ENCODE results near the gene PCDH10.
"Not testable (repeated sequence)": the region's sequence is repeated elsewhere in the genome, so short reads cannot be mapped to it uniquely, and the experiment has no call there.

Gene PCDH10

GRCh38 chr4:133157460-133158160 lies 8.5 kb downstream of the PCDH10 start:
- Mint-ChIP-seq H3K27ac (no peak overlapping the region), H3K36me3 (no peaks in the 10 kb centered on the region), H3K4me1 (ENCODE audit: low read depth) (no peaks in the 10 kb centered on the region), H3K9me3 (ENCODE audit: low read depth) (no peaks in the 10 kb centered on the region), H3K27me3 (peaks cover 12% of the 10 kb centered on the region), H3K4me3 (no peak overlapping the region)

DNA sequence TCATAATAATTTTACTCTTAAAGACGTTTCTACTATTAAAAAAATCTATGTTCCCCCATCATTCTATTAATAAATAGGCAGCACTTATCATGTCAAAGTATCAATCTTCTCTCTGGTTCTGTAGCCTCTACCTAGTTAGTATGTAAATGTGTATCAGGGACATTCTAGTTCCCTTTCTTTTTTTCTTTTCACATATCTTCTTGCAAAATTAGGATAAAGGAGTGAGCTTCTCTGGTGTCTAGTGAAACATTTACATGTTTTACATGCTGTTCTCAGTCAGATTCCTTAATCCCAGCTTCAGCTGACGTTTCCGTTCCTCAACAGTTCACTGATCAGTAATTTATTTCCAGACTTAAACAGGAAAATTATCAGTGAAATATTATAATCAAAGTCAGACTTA lies 11.8 kb downstream of the PCDH10 start:
- Mint-ChIP-seq H3K27ac (no peak overlapping the region), H3K9me3 (ENCODE audit: low read depth) (no peaks in the 10 kb centered on the region), H3K36me3 (no peaks in the 10 kb centered on the region), H3K4me1 (ENCODE audit: low read depth) (no peaks in the 10 kb centered on the region), H3K4me3 (no peak overlapping the region), H3K27me3 (no peaks in the 10 kb centered on the region)

DNA sequence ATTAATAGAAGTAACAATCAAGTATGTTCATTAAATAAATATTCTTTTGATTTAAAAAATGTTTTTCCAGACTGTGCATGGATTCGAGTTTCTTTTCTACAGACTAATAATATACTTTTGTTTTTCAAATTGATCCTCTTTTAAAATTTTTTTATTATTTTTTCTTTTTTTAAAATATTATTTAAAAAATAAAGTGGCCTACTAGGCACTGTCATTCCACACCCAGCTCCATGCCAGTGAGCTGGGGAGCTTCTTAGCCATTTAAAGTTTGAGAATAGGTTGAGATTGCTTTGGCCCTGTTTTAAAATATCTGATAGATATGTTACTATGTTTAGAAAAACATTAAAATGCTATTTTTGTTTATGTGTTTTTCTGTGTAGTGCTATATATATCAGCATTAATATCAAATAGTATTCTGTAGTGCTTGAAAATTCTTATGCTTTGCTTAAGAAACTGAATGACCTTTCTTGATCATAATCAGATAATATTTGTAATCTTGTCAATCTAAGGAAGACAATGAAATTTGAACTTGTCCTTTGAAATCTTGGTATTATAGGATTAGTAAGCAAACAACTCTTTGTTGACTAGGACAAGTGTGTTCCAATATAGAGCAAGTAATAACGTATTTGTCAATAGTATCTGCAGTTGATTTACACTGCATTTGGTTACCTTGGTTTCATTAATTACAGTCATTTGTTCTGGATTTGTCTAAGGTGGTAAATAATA lies 12.6 kb downstream of the PCDH10 start:
- H3K27ac Mint-ChIP-seq: no peak overlapping the region
- no peaks in the 10 kb centered on the region for H3K4me1 Mint-ChIP-seq (ENCODE audit: low read depth)
- no peaks in the 10 kb centered on the region for H3K9me3 Mint-ChIP-seq (ENCODE audit: low read depth)
- H3K36me3 Mint-ChIP-seq: no peaks in the 10 kb centered on the region
- H3K4me3 Mint-ChIP-seq: no peak overlapping the region
- no peaks in the 10 kb centered on the region for H3K27me3 Mint-ChIP-seq

DNA sequence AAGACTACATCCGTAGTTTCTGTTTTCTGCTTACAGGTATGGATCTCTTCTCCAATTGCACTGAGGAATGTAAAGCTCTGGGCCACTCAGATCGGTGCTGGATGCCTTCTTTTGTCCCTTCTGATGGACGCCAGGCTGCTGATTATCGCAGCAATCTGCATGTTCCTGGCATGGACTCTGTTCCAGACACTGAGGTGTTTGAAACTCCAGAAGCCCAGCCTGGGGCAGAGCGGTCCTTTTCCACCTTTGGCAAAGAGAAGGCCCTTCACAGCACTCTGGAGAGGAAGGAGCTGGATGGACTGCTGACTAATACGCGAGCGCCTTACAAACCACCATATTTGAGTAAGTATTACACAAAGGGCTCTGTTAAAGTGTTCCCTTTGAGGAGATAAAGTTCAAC lies 13.8 kb downstream of the PCDH10 start:
- no peaks in the 10 kb centered on the region for H3K27me3 Mint-ChIP-seq
- H3K4me1 Mint-ChIP-seq (ENCODE audit: low read depth): no peaks in the 10 kb centered on the region
- no peak overlapping the region for H3K4me3 Mint-ChIP-seq
- H3K36me3 Mint-ChIP-seq: no peaks in the 10 kb centered on the region
- no peaks in the 10 kb centered on the region for H3K9me3 Mint-ChIP-seq (ENCODE audit: low read depth)
- no peak overlapping the region for H3K27ac Mint-ChIP-seq

GRCh38 chr4:133178956-133179355 lies 29.9 kb downstream of the PCDH10 start:
- no peaks in the 10 kb centered on the region for H3K27me3 Mint-ChIP-seq
- H3K4me1 Mint-ChIP-seq (ENCODE audit: low read depth): no peaks in the 10 kb centered on the region
- H3K27ac Mint-ChIP-seq: no peak overlapping the region
- H3K36me3 Mint-ChIP-seq: no peaks in the 10 kb centered on the region
- no peak overlapping the region for H3K4me3 Mint-ChIP-seq
- H3K9me3 Mint-ChIP-seq (ENCODE audit: low read depth): no peaks in the 10 kb centered on the region

- Mint-ChIP-seq H3K27me3 (no peaks in the 10 kb centered on the region), H3K9me3 (ENCODE audit: low read depth) (no peaks in the 10 kb centered on the region), H3K4me1 (ENCODE audit: low read depth) (no peaks in the 10 kb centered on the region), H3K36me3 (no peaks in the 10 kb centered on the region), H3K27ac (no peak overlapping the region), H3K4me3 (no peak overlapping the region)
Measured at GRCh38 chr4:133186210-133186609, 37.1 kb downstream of the PCDH10 start.

GRCh38 chr4:133186845-133187244 lies 37.8 kb downstream of the PCDH10 start:
- H3K4me1 Mint-ChIP-seq (ENCODE audit: low read depth): no peaks in the 10 kb centered on the region
- no peaks in the 10 kb centered on the region for H3K36me3 Mint-ChIP-seq
- H3K9me3 Mint-ChIP-seq (ENCODE audit: low read depth): no peaks in the 10 kb centered on the region
- no peaks in the 10 kb centered on the region for H3K27me3 Mint-ChIP-seq
- no peak overlapping the region for H3K27ac Mint-ChIP-seq
- H3K4me3 Mint-ChIP-seq: no peak overlapping the region

DNA sequence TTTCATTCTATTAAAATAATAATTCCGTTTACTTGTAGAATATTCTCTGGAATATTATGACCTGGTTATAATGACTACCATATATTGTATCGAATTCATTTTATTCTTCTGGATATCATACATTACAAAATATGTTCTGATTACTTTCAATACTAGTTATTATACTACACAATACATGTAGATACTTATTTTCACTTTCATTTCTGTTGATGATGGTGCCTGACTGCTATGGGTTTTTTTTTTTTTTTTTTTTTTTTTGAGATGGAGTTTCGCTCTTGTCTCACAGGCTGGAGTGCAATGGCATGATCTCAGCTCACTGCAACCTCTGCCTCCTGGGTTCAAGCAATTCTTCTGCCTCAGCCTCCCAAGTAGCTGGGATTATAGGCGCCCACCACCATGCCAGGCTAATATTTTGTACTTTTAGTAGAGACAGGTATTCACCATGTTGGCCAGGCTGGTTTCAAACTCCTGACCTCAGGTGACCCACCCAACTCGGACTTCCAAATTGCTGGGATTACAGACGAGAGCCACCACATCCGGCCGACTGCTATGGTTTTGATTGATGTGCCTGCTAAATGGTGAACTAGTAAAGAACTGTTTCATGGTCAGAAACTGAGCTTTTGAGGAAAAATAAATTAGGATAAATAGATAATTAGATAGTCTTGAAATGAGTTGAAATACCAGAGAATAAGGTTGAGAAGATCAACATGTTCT lies 39.5 kb downstream of the PCDH10 start:
- H3K9me3 Mint-ChIP-seq (ENCODE audit: low read depth): peaks cover 3% of the 10 kb centered on the region
- H3K4me1 Mint-ChIP-seq (ENCODE audit: low read depth): no peaks in the 10 kb centered on the region
- no peak overlapping the region for H3K27ac Mint-ChIP-seq
- H3K4me3 Mint-ChIP-seq: no peak overlapping the region
- no peaks in the 10 kb centered on the region for H3K36me3 Mint-ChIP-seq
- no peaks in the 10 kb centered on the region for H3K27me3 Mint-ChIP-seq

GRCh38 chr4:133189147-133189517 lies 40.0 kb downstream of the PCDH10 start:
- Mint-ChIP-seq H3K4me1 (ENCODE audit: low read depth) (no peaks in the 10 kb centered on the region), H3K27me3 (no peaks in the 10 kb centered on the region), H3K27ac (no peak overlapping the region), H3K9me3 (ENCODE audit: low read depth) (peaks cover 3% of the 10 kb centered on the region), H3K36me3 (no peaks in the 10 kb centered on the region), H3K4me3 (no peak overlapping the region)

DNA sequence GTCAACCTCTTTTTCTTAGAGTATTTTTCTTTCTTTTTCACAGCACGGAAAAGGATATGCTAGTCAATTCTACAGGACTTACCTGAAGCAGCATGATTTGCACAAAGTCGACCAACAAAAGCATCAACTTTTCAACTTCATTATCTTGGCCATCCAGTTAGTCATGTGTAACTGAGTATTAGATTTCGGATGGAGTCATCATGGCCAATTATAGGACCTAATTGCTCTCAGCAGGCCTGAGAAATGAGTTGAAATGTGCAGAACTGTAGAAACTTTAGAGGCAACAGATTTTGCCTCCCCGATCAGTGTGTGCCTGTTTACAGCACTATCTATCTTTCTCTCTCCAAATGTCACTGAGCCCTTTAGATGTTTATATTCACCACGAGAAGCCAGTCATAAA lies 41.0 kb downstream of the PCDH10 start:
- no peaks in the 10 kb centered on the region for H3K36me3 Mint-ChIP-seq
- no peak overlapping the region for H3K4me3 Mint-ChIP-seq
- H3K27ac Mint-ChIP-seq: no peak overlapping the region

DNA sequence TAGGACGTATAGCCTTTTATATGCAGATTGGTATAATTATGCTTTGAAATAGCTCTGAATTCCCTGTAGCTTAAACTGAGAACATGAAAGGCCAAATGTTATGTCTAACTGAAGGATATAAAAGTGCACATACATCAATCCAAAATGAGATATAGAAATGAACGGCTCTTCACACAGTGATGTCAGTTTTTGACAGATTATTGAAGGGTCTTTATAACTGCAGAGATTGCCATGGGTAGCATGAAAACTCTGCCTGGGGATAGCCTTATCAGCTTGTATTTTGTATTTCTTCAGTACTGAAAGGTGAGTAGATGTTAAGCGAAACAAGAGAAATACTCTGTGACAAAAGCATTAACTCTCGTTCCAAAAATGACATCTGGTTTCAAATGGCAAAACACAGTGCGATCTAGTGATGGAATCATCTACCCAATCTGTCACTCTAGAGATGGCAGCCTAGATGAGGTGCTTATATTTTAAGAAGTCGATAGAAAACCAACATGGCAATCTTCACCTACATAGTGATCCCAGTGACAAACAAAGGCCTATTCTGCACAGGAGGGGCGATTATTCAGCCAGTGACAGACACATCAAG lies 59.7 kb downstream of the PCDH10 start:
- Mint-ChIP-seq H3K27ac (no peak overlapping the region), H3K36me3 (no peaks in the 10 kb centered on the region), H3K4me1 (ENCODE audit: low read depth) (no peaks in the 10 kb centered on the region), H3K27me3 (no peaks in the 10 kb centered on the region), H3K9me3 (ENCODE audit: low read depth) (peaks cover 19% of the 10 kb centered on the region), H3K4me3 (no peak overlapping the region)

More for the DNA sequence above, 41.0 kb downstream of the PCDH10 start:
- no peaks in the 10 kb centered on the region for H3K27me3 Mint-ChIP-seq
- H3K9me3 Mint-ChIP-seq (ENCODE audit: low read depth): peaks cover 6% of the 10 kb centered on the region
- no peaks in the 10 kb centered on the region for H3K4me1 Mint-ChIP-seq (ENCODE audit: low read depth)

DNA sequence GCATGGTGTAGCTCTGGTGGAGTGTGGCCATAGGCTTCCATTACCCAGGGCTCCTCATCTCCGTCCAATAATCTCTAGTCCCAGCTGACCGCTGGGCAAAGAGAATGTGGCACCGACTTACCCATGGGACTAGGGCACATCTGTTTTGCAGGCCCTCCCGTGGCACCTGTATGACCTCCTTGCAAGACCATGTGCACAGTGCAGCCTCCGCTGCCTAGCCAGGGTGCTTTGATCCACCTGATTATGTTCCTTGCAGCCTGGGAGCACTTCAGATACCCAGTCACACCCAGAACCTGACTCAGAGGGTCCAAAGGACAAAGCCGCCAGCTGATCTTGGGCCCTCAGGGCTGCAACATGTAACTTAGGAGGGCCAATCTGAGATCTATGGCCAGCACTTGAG lies 84.8 kb downstream of the PCDH10 start:
- Mint-ChIP-seq H3K27me3 (no peaks in the 10 kb centered on the region), H3K27ac (no peak overlapping the region), H3K4me1 (ENCODE audit: low read depth) (no peaks in the 10 kb centered on the region), H3K9me3 (ENCODE audit: low read depth) (no peaks in the 10 kb centered on the region), H3K36me3 (no peaks in the 10 kb centered on the region), H3K4me3 (no peak overlapping the region)

DNA sequence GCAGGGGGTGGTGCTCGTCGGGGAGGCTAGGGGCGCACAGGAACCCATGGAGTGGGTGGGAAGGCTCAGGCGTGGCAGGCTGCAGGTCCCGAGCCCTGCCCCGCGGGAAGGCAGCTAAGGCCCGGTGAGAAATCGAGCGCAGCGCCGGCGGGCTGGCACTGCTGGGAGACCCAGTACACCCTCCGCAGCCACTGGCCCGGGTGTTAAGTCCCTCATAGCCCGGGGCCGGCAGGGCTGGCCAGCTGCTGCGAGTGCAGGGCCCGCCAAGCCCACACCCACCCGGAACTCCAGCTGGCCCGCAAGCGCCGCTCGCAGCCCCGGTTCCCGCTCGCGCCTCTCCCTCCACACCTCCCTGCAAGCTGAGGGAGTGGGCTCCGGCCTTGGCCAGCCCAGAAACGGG lies 91.4 kb downstream of the PCDH10 start:
- H3K4me1 Mint-ChIP-seq (ENCODE audit: low read depth); H3K9me3 Mint-ChIP-seq (ENCODE audit: low read depth); H3K4me3 Mint-ChIP-seq; H3K36me3 Mint-ChIP-seq; H3K27ac Mint-ChIP-seq; H3K27me3 Mint-ChIP-seq: not testable (repeated sequence)

Data from activated naive CD8-positive, alpha-beta T cell (primary cell).